Upper lobe of left lung (tissue), 4 donors: ENCODE data around the gene DGKQ.

ENCODE experiments used
- CTCF ChIP-seq, 6 experiments: fragments of 450-650 bp in 4 of 6; fragments of 200-600 bp in 2 of 6; sonication (generic) in 2 of 6; IDR thresholded peaks; one replicate each; pipeline ENCODE4 v1.5.1; 2016 to 2019; ENCODE audit warnings: antibody characterized with exemption in 6 of 6
- POLR2AphosphoS5 ChIP-seq, 2 donors: sonication (generic); formaldehyde crosslinking; IDR thresholded peaks; one replicate each; pipeline ENCODE4 v1.5.1; 2017; ENCODE audit warnings: antibody characterized with exemption in 2 of 2

DNA sequence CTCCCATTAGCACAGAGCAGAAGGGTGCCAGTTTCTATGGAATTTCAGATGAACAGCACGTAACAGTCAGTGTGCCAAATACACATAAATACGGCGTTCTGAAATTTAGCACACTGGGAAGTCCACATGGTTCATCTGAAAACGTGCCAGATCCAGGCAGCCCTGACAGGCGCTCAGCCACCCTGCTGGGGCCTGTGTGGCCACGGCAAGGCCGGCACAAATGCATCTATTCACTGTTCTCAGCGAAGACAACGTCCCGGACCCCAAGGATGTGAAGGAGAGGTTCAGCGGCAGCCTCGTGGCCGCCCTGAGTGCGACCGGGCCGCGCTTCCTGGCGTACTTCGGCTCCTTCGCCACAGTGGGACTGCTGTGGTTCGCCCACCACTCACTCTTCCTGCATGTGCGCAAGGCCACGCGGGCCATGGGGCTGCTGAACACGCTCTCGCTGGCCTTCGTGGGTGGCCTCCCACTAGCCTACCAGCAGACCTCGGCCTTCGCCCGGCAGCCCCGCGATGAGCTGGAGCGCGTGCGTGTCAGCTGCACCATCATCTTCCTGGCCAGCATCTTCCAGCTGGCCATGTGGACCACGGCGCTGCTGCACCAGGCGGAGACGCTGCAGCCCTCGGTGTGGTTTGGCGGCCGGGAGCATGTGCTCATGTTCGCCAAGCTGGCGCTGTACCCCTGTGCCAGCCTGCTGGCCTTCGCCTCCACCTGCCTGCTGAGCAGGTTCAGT, 15.6 kb downstream of the DGKQ start:
- TF ChIP-seq CTCF (IDR thresholded peaks at IDR 0.05) (no peak), POLR2AphosphoS5 (IDR thresholded peaks at IDR 0.05) (no peak)
